SH-SY5Y (cell line): ENCODE measurements around the gene RASA2.

Experiments used
- GATA2 ChIP-seq: IDR thresholded peaks from 2 replicates; pipeline ENCODE4 v1.6.1; 2011; ENCODE audit warnings: mild to moderate bottlenecking, low read depth, low read length
- GATA3 ChIP-seq: IDR thresholded peaks from 2 replicates; pipeline ENCODE4 v1.6.1; 2011; ENCODE audit warnings: low read depth, mild to moderate bottlenecking, low read length, moderate library complexity

- no peak for TF ChIP-seq GATA2
- no peak for TF ChIP-seq GATA3
Observed at GRCh38 chr3:141469720-141470119, 17.1 kb upstream of the RASA2 start.
